Left colon (tissue), 2 donors: Measurements from ENCODE around the gene FGB. TPM values are rescaled to one million over a fixed set of nuclear protein-coding genes. Genes with fewer than 3 reads are reported as not detected.

ENCODE experiments used
- ATAC-seq: fragments of 200-7000 bp; cut with Tn5 transposase; one replicate; pipeline ENCODE4 v1.9.1; 2020; ENCODE audit warnings: mild to moderate bottlenecking, moderate library complexity
- DNase-seq, 2 donors: peaks; one replicate each; pipeline ENCODE4 v3.0.0-alpha.2; 2020
- intact Hi-C, 2 donors: fragments of 100-400 bp; cut with DNase I in 1 of 2; cut with micrococcal nuclease in 1 of 2; formaldehyde crosslinking; loops; one replicate each; pipeline versions ENCODE4 v1.11.2 to v1.14.0; 2022; cut with DNase I, micrococcal nuclease
- total RNA-seq, 2 donors: library from RNA; stranded (reverse); fragmentation: NEBNext Ultra II Directional; extraction: Animal tissue kit (Norgen Biotek cat#: 25700); gene quantifications; one replicate each; pipeline ENCODE4 v1.2.1, GENCODE V29; 2021
- donor health status: DM: no; HTN: no; CAD: no.
- donor health status: DM: yes; HTN: yes; CAD: no.

FGB gene
- total RNA-seq, 2 donors from 2014 or later: not detected

DNA sequence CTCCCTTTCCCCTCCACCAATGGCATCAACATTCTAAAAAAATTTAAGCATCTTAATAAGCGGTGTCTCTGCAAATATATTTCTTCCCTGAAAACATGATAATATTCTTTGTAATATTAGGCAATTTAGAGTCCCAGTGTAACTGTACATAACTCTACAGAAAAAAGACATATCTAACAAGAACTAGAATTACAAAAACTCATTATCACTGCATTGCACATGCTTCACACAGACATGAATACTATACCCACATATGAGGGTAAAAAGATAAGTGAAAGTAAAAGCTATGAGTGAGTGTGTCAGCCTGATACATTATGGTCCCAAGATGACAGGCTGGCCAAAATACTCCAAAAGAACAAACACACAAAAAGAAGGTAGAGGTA lies 2.4 kb upstream of the FGB start:
- intact Hi-C loops: no loop called here
- ATAC-seq (no peak), DNase-seq (no peak)

DNA sequence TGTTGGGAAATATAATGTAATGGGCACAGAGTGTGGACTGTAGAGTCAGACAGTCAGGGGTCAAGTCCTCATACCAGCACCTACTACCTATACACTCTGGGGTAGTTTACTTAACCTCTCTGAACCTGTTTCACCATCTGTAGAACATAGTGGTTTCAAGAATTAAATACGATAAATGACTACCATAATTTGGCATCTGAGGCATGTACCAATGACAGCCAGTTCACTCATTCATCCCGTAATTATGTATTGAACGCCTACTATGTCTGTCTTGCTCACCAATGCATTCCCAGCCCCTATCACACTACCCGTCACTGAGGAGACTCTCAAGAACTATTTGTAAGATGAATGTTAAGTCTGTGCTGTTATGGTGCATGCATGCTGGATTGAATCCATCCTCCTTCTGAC lies 2.0 kb upstream of the FGB start:
- ATAC-seq (no peak), DNase-seq (no peak)
- intact Hi-C loops: no loop called here

DNA sequence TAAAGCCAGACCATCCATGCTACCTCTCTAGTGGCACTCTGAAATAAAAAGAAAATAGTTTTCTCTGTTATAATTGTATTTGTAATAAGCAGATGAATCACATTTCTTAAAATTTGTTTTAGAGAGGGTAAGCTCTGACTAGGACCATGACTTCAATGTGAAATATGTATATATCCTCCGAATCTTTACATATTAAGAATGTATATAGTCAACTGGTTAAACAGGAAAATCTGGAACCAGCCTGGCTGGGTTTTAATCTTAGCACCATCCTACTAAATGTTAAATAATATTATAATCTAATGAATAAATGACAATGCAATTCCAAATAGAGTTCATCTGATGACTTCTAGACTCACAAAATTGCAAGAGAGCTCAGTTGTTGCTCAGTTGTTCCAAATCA lies 1.5 kb downstream of the FGB start:
- DNase-seq: no peak
- no peak for ATAC-seq
- intact Hi-C loops: no loop called here

DNA sequence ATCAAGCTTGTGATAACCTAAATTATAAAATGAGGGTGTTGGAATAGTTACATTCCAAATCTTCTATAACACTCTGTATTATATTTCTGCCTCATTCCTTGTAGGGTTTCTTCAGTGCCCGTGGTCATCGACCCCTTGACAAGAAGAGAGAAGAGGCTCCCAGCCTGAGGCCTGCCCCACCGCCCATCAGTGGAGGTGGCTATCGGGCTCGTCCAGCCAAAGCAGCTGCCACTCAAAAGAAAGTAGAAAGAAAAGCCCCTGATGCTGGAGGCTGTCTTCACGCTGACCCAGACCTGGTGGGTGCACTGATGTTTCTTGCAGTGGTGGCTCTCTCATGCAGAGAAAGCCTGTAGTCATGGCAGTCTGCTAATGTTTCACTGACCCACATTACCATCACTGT lies 2.9 kb downstream of the FGB start:
- intact Hi-C loops: no loop called here
- DNase-seq: no peak
- no peak for ATAC-seq

DNA sequence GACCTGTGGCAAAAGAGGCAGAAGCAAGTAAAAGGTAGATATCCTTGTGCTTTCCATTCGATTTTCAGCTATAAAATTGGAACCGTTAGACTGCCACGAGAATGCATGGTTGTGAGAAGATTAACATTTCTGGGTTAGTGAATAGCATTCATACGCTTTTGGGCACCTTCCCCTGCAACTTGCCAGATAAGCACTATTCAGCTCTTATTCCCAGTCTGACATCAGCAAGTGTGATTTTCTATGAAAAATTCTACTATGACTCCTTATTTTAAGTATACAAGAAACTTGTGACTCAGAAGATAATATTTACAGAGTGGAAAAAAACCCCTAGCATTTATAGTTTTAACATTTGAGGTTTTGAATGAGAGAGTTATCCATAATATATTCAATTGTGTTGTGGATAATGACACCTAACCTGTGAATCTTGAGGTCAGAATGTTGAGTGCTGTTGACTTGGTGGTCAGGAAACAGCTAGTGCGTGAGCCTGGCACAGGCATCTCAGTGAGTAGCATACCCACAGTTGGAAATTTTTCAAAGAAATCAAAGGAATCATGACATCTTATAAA lies 3.9 kb downstream of the FGB start:
- no peak for ATAC-seq
- intact Hi-C loops: no loop called here
- DNase-seq: no peak

DNA sequence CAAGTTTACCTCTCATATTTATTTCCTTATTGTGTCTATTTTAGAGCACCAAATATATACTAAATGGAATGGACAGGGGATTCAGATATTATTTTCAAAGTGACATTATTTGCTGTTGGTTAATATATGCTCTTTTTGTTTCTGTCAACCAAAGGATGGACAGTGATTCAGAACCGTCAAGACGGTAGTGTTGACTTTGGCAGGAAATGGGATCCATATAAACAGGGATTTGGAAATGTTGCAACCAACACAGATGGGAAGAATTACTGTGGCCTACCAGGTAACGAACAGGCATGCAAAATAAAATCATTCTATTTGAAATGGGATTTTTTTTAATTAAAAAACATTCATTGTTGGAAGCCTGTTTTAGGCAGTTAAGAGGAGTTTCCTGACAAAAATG lies 6.2 kb downstream of the FGB start:
- intact Hi-C loops: no loop called here
- DNase-seq: no peak
- ATAC-seq: no peak

DNA sequence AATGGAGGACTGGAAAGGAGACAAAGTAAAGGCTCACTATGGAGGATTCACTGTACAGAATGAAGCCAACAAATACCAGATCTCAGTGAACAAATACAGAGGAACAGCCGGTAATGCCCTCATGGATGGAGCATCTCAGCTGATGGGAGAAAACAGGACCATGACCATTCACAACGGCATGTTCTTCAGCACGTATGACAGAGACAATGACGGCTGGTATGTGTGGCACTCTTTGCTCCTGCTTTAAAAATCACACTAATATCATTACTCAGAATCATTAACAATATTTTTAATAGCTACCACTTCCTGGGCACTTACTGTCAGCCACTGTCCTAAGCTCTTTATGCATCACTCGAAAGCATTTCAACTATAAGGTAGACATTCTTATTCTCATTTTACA lies 6.8 kb downstream of the FGB start:
- intact Hi-C loops: no loop called here
- ATAC-seq (no peak), DNase-seq (no peak)

DNA sequence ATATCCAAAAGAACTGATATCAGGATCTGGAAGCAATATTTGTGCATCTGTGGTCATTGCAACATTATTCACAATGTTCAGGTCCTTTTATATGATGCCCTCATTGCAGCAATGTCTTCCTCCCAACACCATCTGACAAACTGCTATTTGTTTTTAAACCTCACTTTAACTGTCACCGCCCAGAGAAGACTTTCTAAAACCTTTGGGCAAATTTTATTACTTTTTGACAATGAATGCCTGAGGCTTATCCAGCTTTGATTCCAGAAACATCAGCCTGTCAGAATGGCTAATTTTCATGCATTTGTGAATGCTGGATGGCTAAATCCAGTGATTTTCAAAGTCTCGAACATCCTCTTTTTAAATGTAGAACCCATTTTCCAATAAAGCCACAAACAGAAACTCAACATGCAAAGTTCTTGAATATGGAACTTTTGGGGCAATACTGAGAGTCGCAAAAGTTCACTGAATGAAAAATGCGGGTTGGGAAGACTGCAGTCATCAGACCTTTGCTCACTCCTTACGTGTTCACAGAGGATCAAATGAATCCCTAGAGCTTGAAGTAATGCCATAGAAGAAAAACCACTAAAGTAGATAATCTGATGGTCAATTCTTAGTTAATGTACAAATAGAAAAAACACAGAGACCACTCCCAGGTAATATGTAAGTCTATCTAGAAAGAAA lies 10.5 kb downstream of the FGB start:
- intact Hi-C loops: no loop called here
- no peak for ATAC-seq

DNA sequence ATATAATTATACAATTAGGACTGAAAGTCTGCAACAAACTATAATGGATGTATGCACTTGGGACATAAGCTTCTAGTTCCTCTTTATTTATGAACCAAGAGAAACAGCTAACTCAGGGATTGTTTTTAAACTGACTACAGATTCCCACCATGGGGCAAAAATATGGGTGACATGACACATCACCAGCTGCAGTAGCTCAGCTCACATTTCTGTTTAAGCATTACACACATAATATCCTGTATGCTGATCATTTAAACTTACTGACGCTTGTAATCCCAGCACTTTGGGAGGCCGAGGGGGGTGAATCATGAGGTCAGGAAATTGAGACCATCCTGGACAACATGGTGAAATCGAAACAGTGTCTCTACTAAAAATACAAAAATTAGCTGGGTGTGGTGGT lies 11.5 kb downstream of the FGB start:
- DNase-seq (no peak), ATAC-seq (no peak)
- intact Hi-C loops: no loop called here

More for the DNA sequence above, 10.5 kb downstream of the FGB start:
- DNase-seq: no peak

DNA sequence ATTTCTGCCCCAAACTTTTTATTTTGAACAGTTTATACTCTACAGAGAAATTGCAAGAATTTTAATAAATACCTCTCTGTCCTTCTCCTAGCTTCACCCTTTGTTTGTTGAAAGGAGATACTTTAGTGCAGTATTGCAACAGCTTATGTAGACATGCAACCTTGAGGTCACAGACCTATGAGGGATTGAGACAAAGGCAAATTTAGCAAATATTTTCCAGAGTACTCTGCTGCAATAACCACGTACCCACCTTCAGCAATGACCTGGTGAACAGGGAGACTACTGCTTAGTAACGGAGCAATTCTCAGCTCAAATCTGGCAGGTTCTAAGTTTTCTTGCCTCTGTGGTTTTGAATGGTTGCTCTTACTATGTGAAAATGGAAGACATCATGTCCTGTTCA lies 14.5 kb downstream of the FGB start:
- DNase-seq (no peak), ATAC-seq (no peak)
- intact Hi-C loops: no loop called here

DNA sequence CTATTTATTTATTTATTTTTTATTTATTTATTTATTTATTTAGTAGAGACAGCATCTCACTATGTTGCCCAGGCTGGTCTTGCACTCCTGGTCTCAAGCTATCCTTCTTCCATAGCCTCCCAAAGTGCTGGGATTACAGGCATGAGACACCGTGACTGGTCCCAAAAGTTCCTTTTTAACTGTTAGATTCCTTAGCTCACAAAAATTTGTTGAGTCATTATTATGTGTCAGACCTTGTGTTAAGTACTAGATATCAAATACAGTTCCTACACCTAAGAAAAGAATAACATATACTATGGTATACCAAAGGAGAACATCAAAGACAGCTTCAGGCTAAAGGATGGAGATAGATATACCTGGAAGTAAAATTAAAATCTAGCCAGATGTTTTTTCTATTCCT lies 16.1 kb downstream of the FGB start:
- ATAC-seq (no peak), DNase-seq (no peak)
- intact Hi-C loops: no loop called here

DNA sequence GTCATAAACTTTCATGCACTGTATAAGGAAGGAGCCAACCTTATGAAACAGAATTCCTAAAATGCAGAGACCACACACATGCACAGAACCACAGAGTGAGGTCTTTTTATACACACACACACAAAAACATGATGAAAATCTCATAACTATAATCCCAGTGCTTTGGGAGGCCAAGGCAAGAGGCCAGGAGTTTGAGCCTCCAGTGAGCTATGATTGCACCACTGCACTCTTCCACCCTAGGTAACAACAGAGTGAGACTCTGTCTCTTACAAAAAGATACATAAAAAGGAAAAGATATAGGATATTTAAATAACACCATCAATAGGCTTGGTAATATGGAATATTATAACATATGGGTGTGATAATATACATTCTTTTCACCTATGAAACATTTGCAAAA lies 17.1 kb downstream of the FGB start:
- DNase-seq: no peak
- no peak for ATAC-seq
- intact Hi-C loops: no loop called here

DNA sequence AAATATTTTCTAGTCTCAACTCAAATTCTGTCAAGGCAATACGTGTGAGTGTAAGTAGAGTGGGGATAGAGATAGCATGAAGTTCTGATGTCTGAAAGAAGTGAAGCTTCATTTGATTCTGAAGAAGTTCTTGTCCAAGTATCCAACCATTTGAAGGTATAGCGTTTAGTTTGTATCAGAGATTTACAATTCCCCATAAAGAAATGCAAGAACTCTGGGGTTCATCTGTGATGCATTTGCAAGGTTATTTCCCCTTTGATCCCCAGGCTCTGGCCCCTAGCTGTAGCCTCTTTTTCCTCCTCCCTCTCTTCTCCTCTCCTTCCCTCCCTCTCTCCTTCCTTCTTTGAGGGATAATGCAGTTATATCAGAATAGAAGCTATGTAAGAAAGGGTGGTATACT lies 19.9 kb downstream of the FGB start:
- DNase-seq (no peak), ATAC-seq (no peak)
- intact Hi-C loops: no loop called here

DNA sequence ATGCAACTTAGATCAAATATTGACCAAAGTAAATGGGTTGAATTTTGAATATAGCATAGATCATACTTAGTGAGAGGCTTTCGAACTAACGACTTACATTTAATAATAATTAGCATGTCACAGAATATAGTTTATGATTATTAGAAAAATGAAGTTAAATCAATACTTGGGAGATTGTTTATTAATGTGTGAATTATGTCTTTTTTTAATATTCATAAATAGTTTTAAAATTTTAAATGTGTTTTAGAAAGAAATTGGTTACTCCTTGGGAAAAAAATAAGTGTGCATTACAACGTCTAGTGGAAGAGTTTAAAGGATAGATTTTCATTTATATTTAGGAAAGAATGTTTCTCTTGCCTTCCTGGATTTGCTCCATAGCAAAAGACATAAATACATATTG lies 20.4 kb downstream of the FGB start:
- ATAC-seq (no peak), DNase-seq (no peak)
- intact Hi-C loops: no loop called here

DNA sequence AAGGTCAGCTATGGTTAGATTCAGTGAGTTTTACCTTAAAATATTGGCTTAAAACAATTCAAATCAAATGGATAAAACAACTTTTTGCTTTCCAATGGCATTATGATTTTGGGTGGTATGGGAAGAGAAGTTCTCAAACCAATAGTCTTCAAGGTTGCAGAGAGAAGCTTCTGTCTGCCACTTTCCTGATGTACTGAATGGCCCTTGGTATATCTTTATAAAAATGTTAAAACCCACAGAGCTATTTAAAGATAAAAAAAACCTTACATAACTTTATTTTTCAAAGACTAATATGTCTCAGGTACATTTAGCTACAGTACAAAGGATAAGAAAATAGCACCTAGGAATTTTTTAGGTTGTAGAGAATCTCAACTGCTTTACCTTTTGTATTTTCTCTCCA lies 20.9 kb downstream of the FGB start:
- DNase-seq: no peak
- ATAC-seq: no peak
- intact Hi-C loops: no loop called here

DNA sequence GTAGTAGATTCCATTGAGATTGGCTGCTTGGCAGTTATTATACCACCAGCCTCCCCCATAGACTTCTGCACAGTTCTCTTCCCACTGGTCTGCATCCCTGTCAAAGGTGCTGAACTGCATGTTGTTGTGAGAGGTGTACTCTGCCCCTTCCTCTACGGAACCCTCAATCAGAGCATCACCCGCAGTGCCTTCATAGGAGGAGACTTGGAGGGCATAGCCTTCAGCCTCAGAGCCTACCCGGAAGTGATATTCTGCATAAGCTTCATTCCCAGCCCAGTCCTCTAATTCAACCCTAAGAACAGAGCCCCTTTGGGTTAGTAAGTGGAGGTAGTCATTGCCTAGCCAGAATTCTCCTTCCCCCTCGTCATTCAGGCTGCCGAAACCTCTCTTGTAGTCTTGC lies 21.4 kb downstream of the FGB start:
- intact Hi-C loops: no loop called here
- ATAC-seq (no peak), DNase-seq (no peak)

DNA sequence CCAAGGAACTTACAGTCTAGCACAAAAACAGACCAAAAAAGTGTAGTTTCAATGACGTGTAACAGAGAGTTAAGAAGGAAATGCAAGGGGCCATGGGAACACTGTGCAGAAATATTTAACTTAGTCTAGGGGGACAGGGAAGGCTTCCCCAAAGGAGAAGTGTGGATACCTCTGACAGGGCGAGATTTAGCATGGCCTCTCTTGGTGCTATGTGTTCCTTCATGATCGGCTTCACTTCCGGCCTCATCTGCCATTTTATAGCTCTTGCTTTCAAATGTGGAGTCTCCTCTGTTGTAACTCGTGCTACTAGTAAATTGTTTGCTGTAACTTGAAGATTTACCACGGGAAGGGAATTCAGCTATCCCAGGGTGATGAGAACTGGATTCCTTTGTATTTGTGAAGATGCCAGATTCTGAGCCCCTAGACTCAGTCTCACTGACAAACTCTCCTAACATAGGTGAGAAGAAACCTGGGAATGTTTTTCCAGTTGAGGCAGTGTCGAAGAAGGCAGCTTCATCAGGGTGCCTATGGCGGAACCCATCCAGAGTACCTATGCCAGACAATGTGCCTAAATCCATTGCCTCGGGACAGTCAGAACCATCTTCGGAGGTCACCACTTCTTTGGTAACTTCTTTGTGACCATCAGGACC lies 22.7 kb downstream of the FGB start:
- DNase-seq: no peak
- intact Hi-C loops: no loop called here
- no peak for ATAC-seq

DNA sequence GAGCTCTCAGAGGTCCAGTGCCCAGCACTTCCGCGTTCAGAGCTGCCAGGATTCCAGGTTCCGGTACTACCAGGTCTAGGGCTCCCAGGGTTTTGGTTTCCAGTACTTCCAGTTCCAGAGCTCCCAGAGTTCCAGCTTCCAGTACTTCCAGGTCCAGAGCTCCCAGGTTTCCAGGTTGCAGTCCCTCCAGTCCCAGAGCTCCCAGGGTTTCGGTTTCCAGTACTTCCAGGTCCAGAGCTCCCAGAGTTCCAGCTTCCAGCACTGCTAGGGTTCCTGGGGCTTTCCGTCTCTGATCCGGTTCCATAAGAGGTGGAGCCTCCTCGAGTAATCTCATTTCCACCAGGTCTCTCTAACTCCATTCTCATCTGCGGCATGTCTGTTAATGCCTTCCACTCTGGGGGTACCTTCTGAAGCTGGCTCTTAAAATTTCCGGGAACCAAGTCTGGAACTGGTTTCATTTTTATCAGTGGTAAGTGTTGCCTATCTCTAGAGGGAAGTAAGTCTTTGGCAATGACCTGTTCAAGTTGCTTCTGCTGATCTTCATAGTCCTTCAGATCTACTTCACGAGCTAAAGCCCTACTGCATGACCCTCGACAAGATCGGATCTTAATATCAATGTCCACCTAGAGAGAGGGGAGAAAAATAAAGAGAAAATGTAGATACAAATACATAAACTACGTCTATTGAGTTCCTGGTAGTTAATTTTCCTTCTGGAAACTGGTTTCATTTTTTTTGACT lies 23.7 kb downstream of the FGB start:
- no peak for ATAC-seq
- DNase-seq: no peak
- intact Hi-C loops: no loop called here

DNA sequence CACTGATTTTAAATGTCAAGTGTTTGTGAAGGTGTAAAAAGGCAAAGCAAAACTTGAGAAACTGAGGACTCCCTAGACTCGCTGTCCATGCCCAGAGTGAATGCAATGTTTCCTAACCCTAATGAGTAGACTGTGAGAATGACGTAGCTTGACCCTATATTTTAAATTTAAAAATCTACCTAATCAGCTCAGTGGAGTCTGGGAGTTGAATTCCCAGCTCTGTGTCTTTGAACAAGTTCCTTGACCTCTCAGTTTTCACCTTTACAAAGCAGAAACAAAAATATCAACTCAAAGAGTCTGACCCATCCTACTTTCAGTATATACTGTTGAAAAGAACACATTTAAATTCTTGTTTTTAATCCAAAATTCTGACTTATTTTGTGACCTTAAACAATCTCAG lies 25.4 kb downstream of the FGB start:
- intact Hi-C loops: no loop called here
- ATAC-seq (no peak), DNase-seq (no peak)
